ENCODE data around the gene TACC2.
A peak's percentile ranks its signal among the peaks of the same experiment; 100 is the strongest.

Gene TACC2

DNA sequence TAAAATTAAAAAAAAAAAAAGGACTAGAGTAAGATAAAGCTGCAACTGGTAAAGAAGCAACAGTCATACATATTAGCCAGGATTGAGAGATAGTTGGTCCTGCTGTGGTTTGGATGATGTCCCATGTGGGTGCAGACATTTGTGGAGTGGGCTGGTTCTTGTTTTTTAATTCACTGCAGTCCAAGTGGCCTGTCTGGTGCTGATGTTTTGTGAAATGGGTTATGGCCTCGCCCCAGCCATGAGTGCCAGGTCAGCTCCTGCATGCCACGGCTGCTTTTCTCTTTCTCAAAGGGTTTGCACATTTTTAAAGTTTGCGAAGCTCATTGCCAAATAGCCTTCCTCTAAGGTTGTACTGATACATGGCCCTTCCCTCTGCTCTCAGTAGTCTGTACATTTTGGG, 268.1 kb downstream of the TACC2 start:
- DNase-seq = no peak

DNA sequence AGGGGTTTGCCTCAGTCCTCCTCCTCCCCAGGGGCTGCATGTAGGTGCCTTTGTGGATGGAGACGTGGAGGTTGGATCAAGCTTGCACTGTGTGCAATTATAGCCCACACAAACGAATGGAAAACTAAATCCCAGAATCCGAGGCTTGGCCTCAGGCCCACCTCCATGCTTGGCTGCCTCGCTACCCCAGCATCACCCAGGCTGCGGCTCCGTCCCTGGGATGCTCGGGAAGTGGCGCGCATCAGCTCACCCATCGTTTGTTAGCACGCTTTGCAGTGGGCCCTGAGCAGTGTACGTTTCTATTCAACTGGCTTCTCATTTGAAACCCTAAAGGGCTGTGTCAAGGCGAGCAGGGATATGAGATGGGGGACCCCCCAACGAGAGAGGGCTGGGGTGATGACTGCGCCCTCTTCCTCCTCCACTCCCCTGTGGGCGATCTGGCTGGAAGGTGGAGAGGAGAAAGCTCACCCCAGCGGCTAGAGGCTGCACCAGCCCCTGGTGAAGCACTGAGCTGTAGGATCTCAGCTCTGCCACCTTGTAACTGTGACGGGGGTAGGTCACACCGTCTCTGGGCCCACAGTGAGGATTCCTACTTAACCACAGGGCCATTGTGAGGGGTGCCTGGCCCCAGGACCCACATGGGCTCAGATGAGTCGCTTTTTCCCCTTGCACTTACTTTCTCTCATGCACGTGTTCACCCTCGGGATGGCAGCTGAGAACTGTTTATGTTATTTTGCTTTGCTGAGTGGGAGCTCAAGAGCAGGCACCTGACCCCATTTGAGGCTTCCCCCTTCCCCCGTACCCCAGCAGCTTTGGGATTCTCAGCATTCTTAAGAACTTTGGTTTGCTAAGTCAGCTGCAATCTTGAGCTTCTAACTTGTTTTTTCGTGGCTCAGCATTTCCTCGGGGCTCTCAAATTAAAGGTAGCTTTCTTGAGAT, 269.4 kb downstream of the TACC2 start:
- DNase-seq = no peak

- no peak for DNase-seq
Observed at GRCh38 chr10:122259075-122259466, 270.1 kb downstream of the TACC2 start.

DNA sequence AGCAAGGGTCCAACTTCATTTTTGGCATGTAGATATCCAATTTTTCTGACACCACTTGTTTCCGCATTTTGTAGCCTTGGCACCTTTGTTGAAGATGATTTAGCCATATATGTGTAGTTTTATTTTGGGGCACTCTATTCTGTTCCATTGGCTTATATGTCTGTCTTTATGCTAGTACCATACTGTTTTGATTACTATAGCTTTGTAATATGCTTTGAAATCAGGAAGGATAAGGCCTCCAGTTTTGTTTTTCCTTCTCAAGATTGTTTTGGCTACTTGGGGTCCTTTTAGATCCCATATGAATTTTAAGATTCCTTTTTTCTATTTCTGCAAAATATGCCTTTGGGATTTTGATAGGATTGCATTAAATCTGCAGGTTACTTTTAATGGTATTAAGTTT, 272.6 kb downstream of the TACC2 start:
- no peak for DNase-seq

- DNase-seq = no peak
Observed at GRCh38 chr10:122263971-122264370, 275.0 kb downstream of the TACC2 start.

GRCh38 chr10:122264436-122264835, 275.5 kb downstream of the TACC2 start:
- no peak for DNase-seq

DNA sequence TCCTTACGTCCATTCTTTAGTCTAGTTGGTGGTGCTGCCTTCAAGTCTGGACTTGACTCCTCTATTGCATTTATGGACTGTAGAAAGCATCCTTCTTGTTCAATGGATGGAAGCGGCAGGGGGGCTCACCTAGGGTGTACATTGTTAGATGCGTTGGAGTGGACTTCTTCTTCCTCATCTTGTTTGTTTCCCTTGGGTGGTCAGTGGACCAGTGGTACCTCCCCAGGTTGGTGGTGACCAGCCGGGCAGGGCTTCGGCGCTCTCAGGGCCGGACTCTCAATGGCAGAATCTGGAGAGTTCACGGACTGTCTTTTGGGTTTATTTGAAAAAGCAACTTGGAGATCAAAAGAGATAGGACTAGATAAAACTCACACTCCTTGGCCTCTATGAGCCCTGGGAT, 276.0 kb downstream of the TACC2 start:
- no peak for DNase-seq

DNA sequence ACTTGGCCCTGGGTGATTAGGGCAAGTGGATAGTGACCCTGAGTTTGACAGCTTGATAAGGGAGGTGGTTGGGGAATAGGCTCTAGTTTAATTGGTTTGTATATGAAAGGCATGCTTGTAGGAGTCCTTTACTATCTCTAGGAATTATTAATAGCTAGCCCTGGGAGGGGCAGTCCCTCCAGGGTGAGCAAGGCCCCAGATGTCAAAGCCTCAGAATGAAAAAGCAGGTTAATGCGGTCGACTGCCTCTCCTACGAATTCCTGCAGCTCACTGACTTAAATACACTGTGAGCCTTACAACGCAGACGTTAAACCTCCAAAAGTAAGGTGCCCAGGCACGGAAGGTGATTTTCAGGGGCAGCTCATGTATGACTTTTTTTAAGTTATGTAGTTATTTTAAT, 276.9 kb downstream of the TACC2 start:
- no peak for DNase-seq

- peak in 3 of 4 experiments; percentile 23 to 26 (median 23) for DNase-seq
Observed at GRCh38 chr10:122267849-122268737, 279.1 kb downstream of the TACC2 start.

DNA sequence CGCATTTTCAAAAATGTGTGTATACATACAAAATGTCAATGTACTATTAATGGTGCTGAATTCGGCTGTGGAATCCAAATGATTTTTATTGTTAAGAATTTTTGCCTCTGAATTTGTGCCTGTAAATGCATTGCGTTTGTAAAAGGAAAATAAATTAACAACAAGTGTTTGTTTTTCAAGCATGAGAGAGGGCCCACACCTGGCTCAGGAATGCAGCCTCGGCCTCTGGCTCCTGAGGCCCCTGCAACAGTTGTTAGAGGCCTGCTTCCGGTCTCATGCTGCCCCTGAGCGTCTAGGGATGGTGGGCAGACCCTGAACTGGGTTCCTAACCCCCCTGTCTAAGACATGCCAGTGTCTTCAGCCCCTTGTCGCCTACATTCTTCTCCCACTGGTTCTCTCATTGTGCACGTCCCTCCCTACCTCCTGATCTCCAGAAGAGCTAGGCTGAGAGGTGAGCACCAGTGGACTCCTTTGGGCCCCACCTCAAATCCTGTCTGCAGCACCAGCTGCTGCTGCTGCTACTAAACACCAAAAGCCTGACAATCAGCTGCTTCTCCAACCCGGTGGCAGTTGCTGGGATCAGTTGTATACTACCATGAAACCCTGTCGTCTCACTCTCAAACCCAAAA, 280.2 kb downstream of the TACC2 start:
- DNase-seq = no peak

- DNase-seq = no peak
Observed at GRCh38 chr10:122271076-122271475, 282.1 kb downstream of the TACC2 start, which contains the start of gene BTBD16. Gene BTBD16 (plus strand): TSS chr10:122271296. CDS start chr10:122275082, 3,786 bp downstream.

DNA sequence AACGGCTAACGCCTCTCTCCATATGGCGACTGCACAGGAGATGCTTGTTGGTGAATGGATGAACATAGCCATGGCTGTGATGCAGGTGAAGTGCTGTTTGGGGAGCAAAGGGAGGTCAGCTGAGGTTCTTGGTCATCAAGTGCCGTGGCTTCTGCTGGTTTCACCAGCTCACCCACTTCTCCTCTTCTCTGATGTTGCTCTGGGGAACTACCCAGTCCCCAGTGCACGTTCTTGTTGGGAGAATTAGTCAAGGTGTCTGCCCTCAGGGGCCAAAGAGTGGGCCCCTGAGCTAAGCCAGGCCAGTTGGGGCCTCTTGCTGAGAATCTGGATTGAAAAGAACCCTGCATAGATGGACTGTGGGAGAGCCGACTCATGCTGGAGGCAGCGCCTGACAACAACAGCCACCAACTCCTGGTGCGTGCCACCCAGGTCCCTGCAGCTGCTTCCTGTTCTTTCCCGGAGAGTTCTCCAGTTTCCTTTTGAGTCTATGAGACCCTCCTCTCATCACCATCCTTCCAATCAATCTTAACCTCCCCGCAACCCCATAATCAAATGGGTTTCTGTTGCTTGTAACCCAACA, 285.1 kb downstream of the TACC2 start:
- DNase-seq = no peak

DNA sequence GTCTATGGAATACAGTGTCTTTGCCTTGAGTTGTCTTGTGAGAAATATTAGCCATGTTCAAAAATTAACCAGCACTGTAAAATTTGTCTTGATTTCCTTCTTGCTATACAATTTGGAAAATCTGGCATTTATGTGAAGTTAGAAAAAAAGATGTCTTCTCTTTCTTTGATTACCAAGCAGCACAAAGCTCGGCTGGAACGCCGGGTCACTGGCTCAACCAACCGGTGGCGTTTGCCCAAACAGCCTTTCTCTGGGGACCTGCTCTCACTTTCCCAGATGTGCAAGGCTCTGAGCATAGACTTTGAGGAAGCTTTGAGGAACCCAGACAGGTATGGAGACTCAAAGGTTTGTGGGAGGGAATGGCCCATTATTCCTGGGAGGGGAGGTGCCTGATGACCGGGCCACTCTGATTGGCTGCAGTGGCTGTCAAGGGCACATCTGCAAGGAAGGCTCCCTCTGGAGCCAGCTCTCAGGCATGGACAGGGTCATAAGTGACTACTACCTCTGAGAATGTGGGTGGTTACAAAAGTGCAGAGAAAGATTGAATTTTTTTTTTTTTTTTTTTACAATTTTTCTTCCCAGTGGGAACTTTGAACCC, 287.7 kb downstream of the TACC2 start:
- DNase-seq = no peak

- no peak for DNase-seq
Observed at GRCh38 chr10:122277526-122278136, 288.7 kb downstream of the TACC2 start.

DNA sequence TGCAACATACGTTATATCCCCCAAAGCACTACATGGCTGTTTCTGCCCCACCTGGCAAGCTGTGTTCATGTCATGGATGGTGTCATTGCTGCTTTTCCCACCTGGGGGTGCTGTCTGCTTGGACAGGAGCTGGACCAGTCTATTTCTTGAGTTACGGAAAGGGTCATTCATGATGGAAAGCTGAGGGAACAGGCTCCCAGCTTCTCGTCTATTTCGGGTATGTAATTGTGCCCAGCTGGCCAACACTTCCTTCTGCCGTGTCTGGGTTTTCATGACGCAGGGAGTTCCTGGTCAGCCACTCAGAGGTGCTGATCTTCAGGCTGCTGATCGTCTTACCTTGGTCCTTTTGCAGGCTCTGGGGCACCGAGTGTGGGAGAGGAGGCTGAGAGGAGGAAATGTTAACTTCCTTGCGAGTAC, 290.8 kb downstream of the TACC2 start:
- DNase-seq = no peak

DNA sequence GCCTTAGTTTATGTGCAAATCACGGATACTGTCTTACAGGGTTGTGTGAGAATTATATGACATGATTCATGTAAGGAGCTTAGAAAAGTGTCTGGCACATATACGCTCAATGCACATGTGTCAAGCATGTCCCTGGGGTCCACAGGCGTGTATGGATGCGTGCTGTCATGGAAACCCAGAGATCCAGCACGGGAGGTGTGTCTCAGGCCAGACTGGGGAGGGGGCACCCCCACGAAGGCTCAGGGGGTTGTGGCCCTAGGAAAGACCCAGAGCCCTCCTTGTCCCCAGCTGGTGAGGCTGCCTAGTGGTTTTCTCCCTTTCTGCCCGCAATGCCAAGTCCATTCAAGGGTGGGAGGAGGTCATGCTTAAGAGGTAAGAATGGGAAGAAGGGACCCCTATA, 291.2 kb downstream of the TACC2 start:
- no peak for DNase-seq

DNA sequence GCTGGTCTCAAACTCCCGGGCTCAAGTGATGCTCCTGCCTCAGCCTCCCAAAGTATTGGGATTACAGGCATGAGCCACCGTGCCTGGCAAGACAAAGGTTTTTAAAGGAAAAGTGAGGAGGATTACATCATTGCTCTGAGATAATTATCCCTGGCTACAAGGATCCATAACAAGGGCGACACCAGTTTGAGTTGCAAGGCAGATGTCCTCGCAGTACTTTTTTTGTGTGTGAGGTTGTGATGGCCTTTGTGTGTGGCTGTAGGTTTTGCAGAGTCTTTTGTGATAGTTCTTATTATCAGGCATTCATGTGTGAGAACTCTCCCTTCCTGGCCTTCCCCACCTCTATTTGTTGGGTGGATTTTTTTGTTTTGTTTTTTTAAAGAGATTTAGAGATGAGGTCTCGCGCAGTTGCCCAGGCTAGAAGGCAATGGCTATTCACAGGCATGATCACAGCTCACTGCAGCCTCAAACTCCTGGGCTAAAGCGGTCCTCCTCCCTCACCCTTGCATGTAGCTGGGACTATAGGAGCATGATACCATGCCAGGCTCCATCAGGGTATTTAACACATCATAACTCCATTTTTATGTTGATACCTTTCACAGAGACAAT, 292.2 kb downstream of the TACC2 start:
- DNase-seq = no peak

- no peak for DNase-seq
Observed at GRCh38 chr10:122281751-122282150, 292.8 kb downstream of the TACC2 start.

- no peak for DNase-seq
Observed at GRCh38 chr10:122282253-122282671, 293.3 kb downstream of the TACC2 start.

- no peak for DNase-seq
Observed at GRCh38 chr10:122282909-122283308, 293.9 kb downstream of the TACC2 start.

All from activated naive CD4-positive, alpha-beta T cell (primary cell).